Kidney epithelial cell (primary cell): ENCODE measurements around the gene HMOX1. TPM values are rescaled to one million over a fixed set of nuclear protein-coding genes. Genes with fewer than 3 reads are reported as not detected.
A peak's percentile ranks its signal among the peaks of the same experiment; 100 is the strongest.

ENCODE experiments used
- DNase-seq: peaks from one replicate; pipeline ENCODE4 v3.0.0-alpha.2; 2010; ENCODE audit warnings: low read depth
- H3K27me3 ChIP-seq: 2 replicates; pipeline ENCODE4 v1.6.0; 2011; ENCODE audit warnings: low read length; ENCODE audit not compliant: control insufficient read depth, insufficient read depth
- H3K36me3 ChIP-seq: 2 replicates; pipeline ENCODE4 v1.5.1; 2011; ENCODE audit warnings: low read length; ENCODE audit not compliant: control insufficient read depth, insufficient read depth
- H3K4me3 ChIP-seq: 2 replicates; pipeline ENCODE4 v1.5.1; 2011; ENCODE audit warnings: low read depth, mild to moderate bottlenecking, control low read depth, low read length
- total RNA-seq: library from RNA; depleted of rRNA; stranded (reverse); fragments of >200 nt; gene quantifications from 2 replicates; pipeline ENCODE4 v1.2.3, GENCODE V29; 2015
- TF ChIP-seq, protein P1 (sequence below): IDR thresholded peaks from 2 replicates; pipeline ENCODE4 v1.5.1; 2011; ENCODE audit warnings: mild to moderate bottlenecking, moderate library complexity, low read length, control low read depth, inconsistent platforms; ENCODE audit not compliant: insufficient read depth, poor library complexity, severe bottlenecking

HMOX1 gene
- total RNA-seq, 1 donor from 2014 or later: 37.7 TPM

DNA sequence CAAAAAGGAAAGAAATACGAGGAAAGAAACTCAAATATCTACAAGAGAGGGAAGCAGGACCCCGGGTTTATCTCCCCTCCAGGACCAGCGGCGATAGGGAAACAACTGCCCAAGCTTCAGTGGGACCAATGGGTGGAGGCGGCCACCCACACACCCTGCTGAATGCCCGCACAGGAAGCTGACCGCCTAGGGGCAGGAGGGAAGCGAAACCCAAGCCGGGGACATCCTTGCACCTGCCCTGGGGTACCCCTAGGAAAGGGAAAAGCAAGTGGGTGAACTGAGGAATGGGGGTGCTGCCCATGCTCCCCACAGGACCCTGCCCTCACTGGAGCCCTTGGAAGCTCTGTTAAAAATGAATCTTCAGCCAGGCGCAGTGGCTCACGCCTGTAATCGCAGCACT, 27.6 kb upstream of the HMOX1 start:
- Histone ChIP-seq H3K4me3 (no peak overlapping the region), H3K36me3 (no peaks in the 10 kb centered on the region), H3K27me3 (no peaks in the 10 kb centered on the region)
- no peak for DNase-seq
- TF ChIP-seq, protein P1, sequence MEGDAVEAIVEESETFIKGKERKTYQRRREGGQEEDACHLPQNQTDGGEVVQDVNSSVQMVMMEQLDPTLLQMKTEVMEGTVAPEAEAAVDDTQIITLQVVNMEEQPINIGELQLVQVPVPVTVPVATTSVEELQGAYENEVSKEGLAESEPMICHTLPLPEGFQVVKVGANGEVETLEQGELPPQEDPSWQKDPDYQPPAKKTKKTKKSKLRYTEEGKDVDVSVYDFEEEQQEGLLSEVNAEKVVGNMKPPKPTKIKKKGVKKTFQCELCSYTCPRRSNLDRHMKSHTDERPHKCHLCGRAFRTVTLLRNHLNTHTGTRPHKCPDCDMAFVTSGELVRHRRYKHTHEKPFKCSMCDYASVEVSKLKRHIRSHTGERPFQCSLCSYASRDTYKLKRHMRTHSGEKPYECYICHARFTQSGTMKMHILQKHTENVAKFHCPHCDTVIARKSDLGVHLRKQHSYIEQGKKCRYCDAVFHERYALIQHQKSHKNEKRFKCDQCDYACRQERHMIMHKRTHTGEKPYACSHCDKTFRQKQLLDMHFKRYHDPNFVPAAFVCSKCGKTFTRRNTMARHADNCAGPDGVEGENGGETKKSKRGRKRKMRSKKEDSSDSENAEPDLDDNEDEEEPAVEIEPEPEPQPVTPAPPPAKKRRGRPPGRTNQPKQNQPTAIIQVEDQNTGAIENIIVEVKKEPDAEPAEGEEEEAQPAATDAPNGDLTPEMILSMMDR: no peak

DNA sequence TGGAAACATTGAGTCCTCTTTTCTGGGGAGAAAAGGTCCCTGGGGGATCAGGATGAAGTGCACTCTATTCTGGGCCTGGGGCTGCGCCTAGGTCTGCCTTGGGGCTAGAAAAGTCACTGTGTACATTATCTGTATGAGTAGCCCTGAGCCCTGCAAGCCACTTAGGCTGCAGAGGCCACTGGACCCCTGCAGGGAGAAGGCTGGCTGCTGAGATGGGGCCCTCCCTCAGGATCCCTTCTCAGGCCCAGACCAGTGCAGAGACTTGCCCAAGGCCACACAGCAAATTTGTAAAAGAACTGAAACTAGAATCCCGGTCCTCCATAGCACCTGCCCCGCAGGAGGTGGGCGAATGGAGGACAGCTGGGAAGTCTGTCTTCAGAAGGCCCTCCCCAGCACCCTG, 26.8 kb upstream of the HMOX1 start:
- Histone ChIP-seq H3K36me3 (no peaks in the 10 kb centered on the region), H3K4me3 (no peak overlapping the region), H3K27me3 (no peaks in the 10 kb centered on the region)
- DNase-seq: no peak
- TF ChIP-seq, protein P1: no peak

DNA sequence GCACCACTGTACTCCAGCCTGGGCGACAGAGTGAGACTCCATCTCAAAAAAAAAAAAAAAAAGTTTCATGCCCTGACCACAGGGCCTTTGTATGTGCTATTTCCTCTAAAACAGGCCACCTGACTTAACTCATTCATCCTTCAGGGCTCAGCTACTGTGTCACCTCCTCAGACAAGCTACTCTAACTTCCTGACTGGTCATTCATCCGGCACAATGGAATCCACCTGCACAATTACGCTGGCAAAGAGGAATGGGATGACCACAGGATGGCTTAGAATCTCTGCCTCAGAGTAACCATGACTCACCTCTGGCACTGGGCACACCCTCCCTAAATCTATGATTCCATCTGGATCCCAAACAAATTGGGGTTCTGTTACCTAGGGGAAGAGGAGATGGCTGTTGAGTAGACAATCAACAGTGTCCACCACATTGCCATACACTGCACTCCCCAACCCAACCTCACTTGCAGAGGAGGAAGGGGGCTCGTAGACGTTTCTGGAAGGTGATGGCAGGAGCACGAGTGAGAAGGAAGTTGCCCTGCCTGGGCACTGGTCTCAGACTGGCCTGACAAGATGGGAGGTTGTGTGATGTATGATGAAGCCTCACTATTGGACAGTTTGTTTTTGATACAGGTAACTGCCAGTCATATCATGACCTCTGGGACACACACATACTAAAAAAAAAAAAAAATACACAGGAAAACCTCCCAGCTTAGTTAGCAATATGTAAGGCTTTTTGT, 22.8 kb upstream of the HMOX1 start:
- no peaks in the 10 kb centered on the region for H3K27me3 ChIP-seq
- TF ChIP-seq, protein P1: no peak
- H3K4me3 ChIP-seq: no peak overlapping the region
- no peaks in the 10 kb centered on the region for H3K36me3 ChIP-seq
- DNase-seq: peak; percentile 86

DNA sequence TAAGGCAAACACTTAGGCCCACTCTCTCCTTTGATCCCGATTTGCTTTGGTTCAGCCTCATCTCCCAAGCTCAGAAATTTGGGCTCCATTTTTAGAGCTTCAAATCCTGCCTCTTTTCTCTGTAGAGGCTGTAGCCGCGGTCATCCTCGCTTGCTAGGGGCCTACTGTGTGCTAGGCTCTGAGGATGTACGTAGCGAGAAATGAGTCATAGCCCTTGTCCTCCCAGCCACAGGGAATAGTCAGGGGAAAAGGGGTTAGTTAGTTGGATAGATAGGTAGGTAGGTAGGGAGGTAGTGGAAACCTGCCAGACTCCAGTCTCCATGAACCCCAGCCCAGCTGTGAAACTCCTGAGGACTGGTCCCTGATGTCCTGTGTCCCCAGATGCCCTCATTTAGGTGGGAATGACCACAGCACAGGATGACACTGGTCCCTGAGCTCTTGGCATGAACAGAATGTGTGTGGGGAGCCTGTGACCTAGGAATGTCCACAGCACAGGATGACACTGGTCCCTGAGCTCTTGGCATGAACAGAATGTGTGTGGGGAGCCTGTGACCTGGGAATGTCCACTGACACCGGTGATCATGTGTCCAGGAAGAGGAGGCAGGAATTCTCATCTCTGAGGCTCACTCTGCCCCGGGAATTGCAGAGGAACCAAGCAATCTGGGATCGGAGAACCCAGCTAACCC, 21.4 kb upstream of the HMOX1 start:
- Histone ChIP-seq H3K4me3 (no peak overlapping the region), H3K27me3 (no peaks in the 10 kb centered on the region), H3K36me3 (no peaks in the 10 kb centered on the region)
- TF ChIP-seq, protein P1: no peak
- no peak for DNase-seq

DNA sequence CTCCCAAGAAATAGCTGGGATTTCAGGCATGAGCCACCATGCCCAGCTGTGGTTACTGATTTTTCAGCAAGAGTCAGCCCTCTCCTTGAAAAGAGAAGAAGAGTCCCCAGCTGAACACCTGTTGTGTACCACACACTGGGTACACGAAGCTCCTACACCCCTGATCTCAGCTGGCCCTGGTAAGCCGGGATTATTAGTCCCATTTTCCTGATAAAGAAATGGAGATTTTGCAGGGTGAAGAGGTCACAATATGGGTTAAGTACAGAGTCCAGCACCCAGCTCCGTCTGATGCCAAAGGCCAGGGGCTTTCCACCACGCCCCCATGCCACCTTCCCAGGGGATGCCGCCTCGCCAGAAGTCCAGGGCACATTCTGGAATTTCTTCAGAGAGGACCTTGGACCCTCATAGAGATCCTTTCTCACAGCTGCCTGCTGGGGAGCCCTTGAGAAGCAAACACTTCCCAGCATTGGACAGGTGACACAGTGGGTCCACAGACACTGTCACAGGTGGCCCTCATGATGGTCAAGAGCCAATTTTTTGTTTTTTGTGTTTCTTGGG, 19.8 kb upstream of the HMOX1 start:
- DNase-seq: no peak
- H3K36me3 ChIP-seq: no peaks in the 10 kb centered on the region
- TF ChIP-seq, protein P1: no peak

More for the DNA sequence above, 19.8 kb upstream of the HMOX1 start:
- Histone ChIP-seq H3K27me3 (no peaks in the 10 kb centered on the region), H3K4me3 (no peak overlapping the region)
